ENCODE results near the gene PLS1. TPM values are rescaled to one million over a fixed set of nuclear protein-coding genes. Genes with fewer than 3 reads are reported as not detected.
A peak's percentile ranks its signal among the peaks of the same experiment; 100 is the strongest.

PLS1 gene
- total RNA-seq, 4 donors from 2014 or later, result 13.3 to 21.3 (median 16.8) TPM

DNA sequence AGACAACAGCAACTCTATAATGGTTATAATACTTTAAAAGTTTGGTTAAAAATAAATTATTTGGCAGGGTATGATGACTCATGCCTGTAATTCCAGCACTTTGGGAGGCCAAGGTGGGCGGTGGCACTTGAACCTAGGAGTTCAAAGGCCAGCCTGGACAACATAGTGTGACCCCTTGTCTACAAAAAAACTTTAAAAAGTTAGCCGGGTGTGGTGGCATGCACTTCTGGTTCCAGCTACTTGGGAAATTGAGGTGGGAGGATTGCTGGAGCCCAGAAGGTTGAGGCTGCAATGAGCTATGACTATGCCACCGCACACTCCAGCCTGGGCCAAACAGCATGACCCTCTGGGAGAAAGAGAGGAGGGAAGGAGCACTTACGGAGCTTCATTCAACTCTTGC is 119.9 kb downstream of the PLS1 start:
- WGBS, 2 donors, result 85 to 90% methylated on average over 4 of the region's 4 CpGs
- no peaks in the 10 kb centered on the region for H3K27me3 ChIP-seq

GRCh38 chr3:142723665-142723967 is 127.4 kb downstream of the PLS1 start:
- intact Hi-C loops (cut with DNase I), result loop anchor here (10.0 kb wide), 1 partner anchor 139 kb away; no protein-coding TSS in a partner anchor
- peak overlapping the region in 2 of 3 donors; percentile 80 to 82 for H3K27ac ChIP-seq
- DNase-seq, result no peak
- TF ChIP-seq, protein P1, sequence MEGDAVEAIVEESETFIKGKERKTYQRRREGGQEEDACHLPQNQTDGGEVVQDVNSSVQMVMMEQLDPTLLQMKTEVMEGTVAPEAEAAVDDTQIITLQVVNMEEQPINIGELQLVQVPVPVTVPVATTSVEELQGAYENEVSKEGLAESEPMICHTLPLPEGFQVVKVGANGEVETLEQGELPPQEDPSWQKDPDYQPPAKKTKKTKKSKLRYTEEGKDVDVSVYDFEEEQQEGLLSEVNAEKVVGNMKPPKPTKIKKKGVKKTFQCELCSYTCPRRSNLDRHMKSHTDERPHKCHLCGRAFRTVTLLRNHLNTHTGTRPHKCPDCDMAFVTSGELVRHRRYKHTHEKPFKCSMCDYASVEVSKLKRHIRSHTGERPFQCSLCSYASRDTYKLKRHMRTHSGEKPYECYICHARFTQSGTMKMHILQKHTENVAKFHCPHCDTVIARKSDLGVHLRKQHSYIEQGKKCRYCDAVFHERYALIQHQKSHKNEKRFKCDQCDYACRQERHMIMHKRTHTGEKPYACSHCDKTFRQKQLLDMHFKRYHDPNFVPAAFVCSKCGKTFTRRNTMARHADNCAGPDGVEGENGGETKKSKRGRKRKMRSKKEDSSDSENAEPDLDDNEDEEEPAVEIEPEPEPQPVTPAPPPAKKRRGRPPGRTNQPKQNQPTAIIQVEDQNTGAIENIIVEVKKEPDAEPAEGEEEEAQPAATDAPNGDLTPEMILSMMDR (IDR thresholded peaks at IDR 0.05), result no peak
- no peak for TF ChIP-seq POLR2A (IDR thresholded peaks at IDR 0.05)
- H3K9me3 ChIP-seq, result no peaks in the 10 kb centered on the region
- no peaks in the 10 kb centered on the region for H3K27me3 ChIP-seq
- H3K36me3 ChIP-seq, result no peaks in the 10 kb centered on the region
- H3K4me1 ChIP-seq, result no peaks in the 10 kb centered on the region
- H3K4me3 ChIP-seq (replicated peaks in 1 of 3), result peak overlapping the region in 1 of 3 donors; percentile 78
- 0 to 4% methylated on average over 7 to 10 of the region's 10 CpGs for WGBS, 2 donors

More for the DNA sequence above, 119.9 kb downstream of the PLS1 start:
- H3K36me3 ChIP-seq, result no peaks in the 10 kb centered on the region
- no peak for DNase-seq
- no peak for TF ChIP-seq POLR2A (IDR thresholded peaks at IDR 0.05)
- TF ChIP-seq, protein P1 (IDR thresholded peaks at IDR 0.05), result no peak
- no peak overlapping the region for H3K27ac ChIP-seq
- H3K4me3 ChIP-seq (replicated peaks in 1 of 3), result no peak overlapping the region
- H3K9me3 ChIP-seq, result no peaks in the 10 kb centered on the region
- intact Hi-C loops (cut with DNase I), result no loop called here
- H3K4me1 ChIP-seq, result no peaks in the 10 kb centered on the region

DNA sequence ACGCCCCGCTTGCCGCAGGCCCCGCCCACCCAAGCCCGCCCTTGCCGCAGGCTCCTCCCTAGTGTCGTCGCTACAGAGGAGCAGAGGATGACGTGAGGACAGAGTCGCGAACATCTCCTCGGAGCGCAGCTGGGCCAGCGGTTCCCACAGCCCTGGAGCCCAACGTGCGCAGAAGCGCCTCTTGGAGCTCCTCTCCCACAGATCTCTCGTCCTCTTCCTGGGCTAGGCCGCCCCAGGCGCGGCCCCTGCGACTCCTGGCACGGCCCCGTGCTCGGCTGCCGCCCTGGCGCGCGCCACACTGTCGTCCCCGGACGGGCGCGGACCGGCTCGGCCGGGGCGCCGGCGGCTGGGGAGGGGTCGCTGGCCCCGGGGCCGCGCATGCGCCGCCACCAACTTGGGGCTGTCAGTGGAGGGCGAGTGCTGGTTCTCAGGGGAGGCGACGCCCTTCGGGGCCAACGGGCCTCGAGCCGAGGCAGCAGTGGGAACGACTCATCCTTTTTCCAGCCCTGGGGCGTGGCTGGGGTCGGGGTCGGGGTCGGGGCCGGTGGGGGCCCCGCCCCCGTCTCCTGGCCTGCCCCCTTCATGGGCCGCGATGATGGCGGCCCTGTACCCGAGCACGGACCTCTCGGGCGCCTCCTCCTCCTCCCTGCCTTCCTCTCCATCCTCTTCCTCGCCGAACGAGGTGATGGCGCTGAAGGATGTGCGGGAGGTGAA is 127.9 kb downstream of the PLS1 start, which contains the start of gene TRPC1:
TSS of gene TRPC1 (plus strand) at position 67 of the 714 bp plus-strand sequence. CDS start at position 593, 526 bp downstream.
- Histone ChIP-seq H3K27me3 (no peaks in the 10 kb centered on the region), H3K4me3 (replicated peaks in 1 of 3) (peak within 1 kb of the TSS; percentile 61 to 82 (median 78)), H3K27ac (peak within 1 kb of the TSS; percentile 72 to 82 (median 80)), H3K4me1 (no peaks in the 10 kb centered on the region), H3K9me3 (no peaks in the 10 kb centered on the region), H3K36me3 (no peaks in the 10 kb centered on the region)
- peak in 1 of 2 donors; percentile 89 for TF ChIP-seq POLR2A (IDR thresholded peaks at IDR 0.05)
- TF ChIP-seq, protein P1 (IDR thresholded peaks at IDR 0.05), result no peak
- peak; percentile 71 to 72 for DNase-seq
- intact Hi-C loops (cut with DNase I), result loop anchor here (10.0 kb wide), 1 partner anchor 139 kb away; no protein-coding TSS in a partner anchor
- WGBS, 2 donors, result 0 to 2% methylated on average over 4 to 5 of the region's 73 CpGs

DNA sequence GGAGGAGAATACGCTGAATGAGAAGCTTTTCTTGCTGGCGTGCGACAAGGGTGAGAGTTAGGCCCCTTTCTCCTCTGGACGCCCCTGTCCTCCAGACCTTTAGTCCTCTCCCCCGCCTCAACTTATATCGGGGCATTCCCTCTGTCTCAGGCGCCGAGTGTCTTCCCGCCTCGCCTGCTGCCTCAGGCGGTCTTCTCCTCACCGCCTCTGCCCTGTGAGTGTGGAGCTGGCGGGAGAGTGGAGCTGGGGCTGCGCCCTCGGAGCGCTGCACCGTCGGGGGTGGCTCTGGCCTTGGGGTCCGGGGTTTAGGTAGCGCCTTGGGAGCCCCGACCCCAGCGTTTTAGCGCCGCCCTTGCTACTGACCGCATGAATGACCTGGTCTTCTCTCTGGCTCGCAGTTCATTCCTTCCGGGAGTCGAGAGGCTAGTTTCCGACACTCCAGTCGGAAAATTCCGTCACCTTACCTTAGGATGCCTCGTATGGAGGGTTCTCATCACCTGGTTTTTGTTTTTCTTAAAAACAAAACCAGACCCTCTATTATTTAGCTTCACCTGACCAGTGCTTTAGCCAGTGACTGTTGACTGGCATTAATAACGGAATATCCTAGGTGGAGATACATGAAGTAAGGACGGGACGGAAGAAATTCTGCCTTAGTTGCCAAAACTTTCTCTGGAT is 128.6 kb downstream of the PLS1 start:
- Histone ChIP-seq H3K9me3 (no peaks in the 10 kb centered on the region), H3K27me3 (no peaks in the 10 kb centered on the region), H3K4me1 (no peaks in the 10 kb centered on the region), H3K27ac (peak overlapping the region; percentile 72 to 82 (median 80)), H3K36me3 (no peaks in the 10 kb centered on the region), H3K4me3 (replicated peaks in 1 of 3) (peak overlapping the region; percentile 61 to 82 (median 78))
- WGBS, 2 donors, result 4 to 8% methylated on average over 24 to 33 of the region's 35 CpGs
- intact Hi-C loops (cut with DNase I), result loop anchor here (10.0 kb wide), 1 partner anchor 140 kb away; no protein-coding TSS in a partner anchor
- peak; percentile 41 to 46 for DNase-seq
- peak in 1 of 2 donors; percentile 32 for TF ChIP-seq POLR2A (IDR thresholded peaks at IDR 0.05)
- TF ChIP-seq, protein P1 (IDR thresholded peaks at IDR 0.05), result no peak
